ENCODE results near the gene OSMR. TPM values are rescaled to one million over a fixed set of nuclear protein-coding genes. Genes with fewer than 3 reads are reported as not detected.
"Not testable (repeated sequence)": the region's sequence is repeated elsewhere in the genome, so short reads cannot be mapped to it uniquely, and the experiment has no call there.

The OSMR gene
- polyA plus RNA-seq, 4 donors: 0.22 to 9.2 (median 1.7) TPM

GRCh38 chr5:38856660-38857059 lies 10.8 kb downstream of the OSMR start:
- 61 to 84% (median 77%) methylated on average over 2 of the region's 2 CpGs for WGBS, 3 donors
- no peaks in the 10 kb centered on the region for H3K4me1 ChIP-seq (ENCODE audit: control insufficient read depth in 3 of 3, insufficient read depth in 2 of 3, low read depth in 1 of 3, low read length in 2 of 3)
- no peaks in the 10 kb centered on the region for H3K27me3 ChIP-seq (ENCODE audit: control insufficient read depth in 3 of 3, insufficient read depth in 3 of 3, low read length in 3 of 3)
- H3K36me3 ChIP-seq (ENCODE audit: control insufficient read depth in 3 of 3, insufficient read depth in 2 of 3, low read depth in 1 of 3, low read length in 3 of 3): no peaks in the 10 kb centered on the region
- no peaks in the 10 kb centered on the region for H3K9me3 ChIP-seq (ENCODE audit: control insufficient read depth in 2 of 2, insufficient read depth in 1 of 2, low read depth in 1 of 2, low read length in 1 of 2)
- no peak overlapping the region for H3K27ac ChIP-seq (ENCODE audit: low read depth in 1 of 3, low read length in 2 of 3)
- H3K4me3 ChIP-seq (ENCODE audit: low read depth in 1 of 3, low read length in 3 of 3): no peak overlapping the region
- no peak for DNase-seq
- no peak for FAIRE-seq

DNA sequence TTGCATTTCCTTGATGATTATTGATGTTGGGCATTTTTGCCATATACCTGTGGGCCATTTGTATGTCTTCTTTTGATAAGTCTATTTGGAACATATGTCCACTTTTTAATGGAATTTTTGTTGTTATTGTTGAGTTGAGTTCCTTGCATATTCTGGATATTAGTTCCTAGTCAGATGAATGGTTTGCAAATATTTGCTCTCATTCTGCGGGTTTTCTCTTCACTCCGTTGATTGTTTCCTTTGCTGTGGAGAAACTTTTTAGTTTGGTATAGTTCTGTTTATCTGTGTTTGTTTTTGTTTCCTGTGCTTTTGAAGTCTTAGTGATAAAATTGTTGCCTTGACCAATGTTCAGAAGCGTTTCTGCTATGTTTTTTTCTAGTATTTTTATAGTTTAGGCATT lies 13.0 kb downstream of the OSMR start:
- Histone ChIP-seq H3K4me1 (ENCODE audit: control insufficient read depth in 3 of 3, insufficient read depth in 2 of 3, low read depth in 1 of 3, low read length in 2 of 3) (no peaks in the 10 kb centered on the region), H3K4me3 (ENCODE audit: low read depth in 1 of 3, low read length in 3 of 3) (no peak overlapping the region), H3K36me3 (ENCODE audit: control insufficient read depth in 3 of 3, insufficient read depth in 2 of 3, low read depth in 1 of 3, low read length in 3 of 3) (no peaks in the 10 kb centered on the region), H3K27ac (ENCODE audit: low read depth in 1 of 3, low read length in 2 of 3) (no peak overlapping the region), H3K9me3 (ENCODE audit: control insufficient read depth in 2 of 2, insufficient read depth in 1 of 2, low read depth in 1 of 2, low read length in 1 of 2) (peaks cover 0 to 5% of the 10 kb centered on the region in 2 donors), H3K27me3 (ENCODE audit: control insufficient read depth in 3 of 3, insufficient read depth in 3 of 3, low read length in 3 of 3) (no peaks in the 10 kb centered on the region)
- WGBS, 3 donors: 58 to 73% (median 61%) methylated on average over 3 of the region's 3 CpGs
- DNase-seq (no peak), FAIRE-seq (no peak)

DNA sequence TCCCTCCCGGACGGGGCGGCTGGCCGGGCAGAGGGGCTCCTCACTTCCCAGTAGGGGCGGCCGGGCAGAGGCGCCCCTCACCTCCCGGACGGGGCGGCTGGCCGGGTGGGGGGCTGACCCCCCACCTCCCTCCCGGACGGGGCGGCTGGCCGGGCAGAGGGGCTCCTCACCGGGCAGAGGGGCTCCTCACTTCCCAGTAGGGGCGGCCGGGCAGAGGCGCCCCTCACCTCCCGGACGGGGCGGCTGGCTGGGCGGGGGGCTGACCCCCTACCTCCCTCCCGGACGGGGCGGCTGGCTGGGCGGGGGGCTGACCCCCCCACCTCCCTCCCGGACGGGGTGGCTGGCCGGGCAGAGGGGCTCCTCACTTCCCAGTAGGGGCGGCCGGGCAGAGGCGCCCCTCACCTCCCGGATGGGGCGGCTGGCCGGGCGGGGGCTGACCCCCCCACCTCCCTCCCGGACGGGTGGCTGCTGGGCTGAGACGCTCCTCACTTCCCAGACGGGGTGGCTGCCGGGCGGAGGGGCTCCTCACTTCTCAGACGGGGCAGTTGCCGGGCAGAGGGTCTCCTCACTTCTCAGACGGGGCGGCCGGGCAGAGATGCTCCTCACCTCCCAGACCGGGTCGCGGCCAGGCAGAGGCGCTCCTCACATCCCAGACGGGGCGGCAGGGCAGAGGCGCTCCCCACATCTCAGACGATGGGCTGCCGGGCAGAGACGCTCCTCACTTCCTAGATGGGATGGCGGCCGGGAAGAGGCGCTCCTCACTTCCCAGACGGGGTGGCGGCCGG lies 16.4 kb downstream of the OSMR start:
- not testable (repeated sequence) for FAIRE-seq
- whole genome bisulfite sequencing, 3 donors: 94 to 97% (median 97%) methylated on average over 7 to 48 of the region's 64 CpGs
- H3K9me3 ChIP-seq (ENCODE audit: control insufficient read depth in 2 of 2, insufficient read depth in 1 of 2, low read depth in 1 of 2, low read length in 1 of 2): peaks cover 0 to 15% of the 10 kb centered on the region in 2 donors

GRCh38 chr5:38866362-38867031 lies 20.7 kb downstream of the OSMR start:
- H3K27me3 ChIP-seq (ENCODE audit: control insufficient read depth in 3 of 3, insufficient read depth in 3 of 3, low read length in 3 of 3): no peaks in the 10 kb centered on the region
- no peaks in the 10 kb centered on the region for H3K36me3 ChIP-seq (ENCODE audit: control insufficient read depth in 3 of 3, insufficient read depth in 2 of 3, low read depth in 1 of 3, low read length in 3 of 3)
- H3K4me1 ChIP-seq (ENCODE audit: control insufficient read depth in 3 of 3, insufficient read depth in 2 of 3, low read depth in 1 of 3, low read length in 2 of 3): no peaks in the 10 kb centered on the region
- WGBS, 3 donors: 80 to 84% (median 82%) methylated on average over 4 of the region's 4 CpGs
- H3K9me3 ChIP-seq (ENCODE audit: control insufficient read depth in 2 of 2, insufficient read depth in 1 of 2, low read depth in 1 of 2, low read length in 1 of 2): peaks cover 0 to 15% of the 10 kb centered on the region in 2 donors
- no peak overlapping the region for H3K27ac ChIP-seq (ENCODE audit: low read depth in 1 of 3, low read length in 2 of 3)
- DNase-seq: no peak
- no peak overlapping the region for H3K4me3 ChIP-seq (ENCODE audit: low read depth in 1 of 3, low read length in 3 of 3)
- FAIRE-seq: no peak

More for the DNA sequence above, 16.4 kb downstream of the OSMR start:
- H3K4me1 ChIP-seq (ENCODE audit: control insufficient read depth in 3 of 3, insufficient read depth in 2 of 3, low read depth in 1 of 3, low read length in 2 of 3); H3K27ac ChIP-seq (ENCODE audit: low read depth in 1 of 3, low read length in 2 of 3); H3K4me3 ChIP-seq (ENCODE audit: low read depth in 1 of 3, low read length in 3 of 3); DNase-seq; H3K36me3 ChIP-seq (ENCODE audit: control insufficient read depth in 3 of 3, insufficient read depth in 2 of 3, low read depth in 1 of 3, low read length in 3 of 3); H3K27me3 ChIP-seq (ENCODE audit: control insufficient read depth in 3 of 3, insufficient read depth in 3 of 3, low read length in 3 of 3): not testable (repeated sequence)

GRCh38 chr5:38867032-38867398 lies 21.2 kb downstream of the OSMR start:
- Histone ChIP-seq H3K4me1 (ENCODE audit: control insufficient read depth in 3 of 3, insufficient read depth in 2 of 3, low read depth in 1 of 3, low read length in 2 of 3) (no peaks in the 10 kb centered on the region), H3K27me3 (ENCODE audit: control insufficient read depth in 3 of 3, insufficient read depth in 3 of 3, low read length in 3 of 3) (no peaks in the 10 kb centered on the region), H3K4me3 (ENCODE audit: low read depth in 1 of 3, low read length in 3 of 3) (no peak overlapping the region), H3K9me3 (ENCODE audit: control insufficient read depth in 2 of 2, insufficient read depth in 1 of 2, low read depth in 1 of 2, low read length in 1 of 2) (peaks cover 0 to 15% of the 10 kb centered on the region in 2 donors), H3K27ac (ENCODE audit: low read depth in 1 of 3, low read length in 2 of 3) (no peak overlapping the region), H3K36me3 (ENCODE audit: control insufficient read depth in 3 of 3, insufficient read depth in 2 of 3, low read depth in 1 of 3, low read length in 3 of 3) (no peaks in the 10 kb centered on the region)
- FAIRE-seq (no peak), DNase-seq (no peak)
- 46 to 68% (median 61%) methylated on average over 1 of the region's 1 CpG for WGBS, 3 donors

- no peak for FAIRE-seq
- no peaks in the 10 kb centered on the region for H3K36me3 ChIP-seq (ENCODE audit: control insufficient read depth in 3 of 3, insufficient read depth in 2 of 3, low read depth in 1 of 3, low read length in 3 of 3)
- no peak for DNase-seq
- no peak overlapping the region for H3K27ac ChIP-seq (ENCODE audit: low read depth in 1 of 3, low read length in 2 of 3)
- H3K4me1 ChIP-seq (ENCODE audit: control insufficient read depth in 3 of 3, insufficient read depth in 2 of 3, low read depth in 1 of 3, low read length in 2 of 3): no peaks in the 10 kb centered on the region
- WGBS, 3 donors: 71 to 78% (median 77%) methylated on average over 5 of the region's 5 CpGs
- peaks cover 0 to 15% of the 10 kb centered on the region in 2 donors for H3K9me3 ChIP-seq (ENCODE audit: control insufficient read depth in 2 of 2, insufficient read depth in 1 of 2, low read depth in 1 of 2, low read length in 1 of 2)
- H3K27me3 ChIP-seq (ENCODE audit: control insufficient read depth in 3 of 3, insufficient read depth in 3 of 3, low read length in 3 of 3): no peaks in the 10 kb centered on the region
- no peak overlapping the region for H3K4me3 ChIP-seq (ENCODE audit: low read depth in 1 of 3, low read length in 3 of 3)
Observed at GRCh38 chr5:38867416-38867815, 21.6 kb downstream of the OSMR start.

GRCh38 chr5:38870595-38870994 lies 24.8 kb downstream of the OSMR start:
- H3K27ac ChIP-seq (ENCODE audit: low read depth in 1 of 3, low read length in 2 of 3): no peak overlapping the region

DNA sequence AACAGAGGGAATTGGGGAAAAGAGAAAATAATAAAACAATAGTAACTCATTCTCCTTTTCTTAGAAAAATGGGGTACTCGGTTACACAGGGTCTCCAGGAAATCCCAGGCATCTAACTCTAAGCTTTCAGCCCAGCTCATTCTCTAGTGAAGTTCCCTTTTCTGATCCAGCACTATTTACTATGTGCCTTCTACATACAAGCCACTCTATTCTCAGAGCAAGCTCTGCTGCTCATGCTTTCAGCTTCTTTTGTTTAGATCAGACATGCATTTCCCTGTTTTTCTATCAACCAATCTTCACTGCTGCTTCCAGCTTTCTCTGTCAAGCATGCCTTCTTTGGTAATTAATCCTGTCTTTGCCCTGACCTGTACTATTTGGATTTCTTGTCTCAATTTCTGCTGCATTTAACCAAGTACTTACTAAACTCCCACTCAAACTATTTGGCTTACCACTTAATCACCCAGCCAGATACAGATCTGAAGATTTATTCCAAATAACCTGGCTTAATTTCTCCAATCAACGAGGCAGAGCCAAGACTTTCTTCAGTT lies 25.3 kb downstream of the OSMR start:
- FAIRE-seq (no peak), DNase-seq (no peak)
- 11 to 32% (median 18%) methylated on average over 2 of the region's 2 CpGs for WGBS, 3 donors
- Histone ChIP-seq H3K27ac (ENCODE audit: low read depth in 1 of 3, low read length in 2 of 3) (no peak overlapping the region), H3K36me3 (ENCODE audit: control insufficient read depth in 3 of 3, insufficient read depth in 2 of 3, low read depth in 1 of 3, low read length in 3 of 3) (no peaks in the 10 kb centered on the region), H3K4me3 (ENCODE audit: low read depth in 1 of 3, low read length in 3 of 3) (no peak overlapping the region), H3K4me1 (ENCODE audit: control insufficient read depth in 3 of 3, insufficient read depth in 2 of 3, low read depth in 1 of 3, low read length in 2 of 3) (no peaks in the 10 kb centered on the region), H3K27me3 (ENCODE audit: control insufficient read depth in 3 of 3, insufficient read depth in 3 of 3, low read length in 3 of 3) (no peaks in the 10 kb centered on the region), H3K9me3 (ENCODE audit: control insufficient read depth in 2 of 2, insufficient read depth in 1 of 2, low read depth in 1 of 2, low read length in 1 of 2) (peaks cover 0 to 1% of the 10 kb centered on the region in 2 donors)

More at GRCh38 chr5:38870595-38870994, 24.8 kb downstream of the OSMR start:
- Histone ChIP-seq H3K27me3 (ENCODE audit: control insufficient read depth in 3 of 3, insufficient read depth in 3 of 3, low read length in 3 of 3) (no peaks in the 10 kb centered on the region), H3K36me3 (ENCODE audit: control insufficient read depth in 3 of 3, insufficient read depth in 2 of 3, low read depth in 1 of 3, low read length in 3 of 3) (no peaks in the 10 kb centered on the region), H3K4me1 (ENCODE audit: control insufficient read depth in 3 of 3, insufficient read depth in 2 of 3, low read depth in 1 of 3, low read length in 2 of 3) (no peaks in the 10 kb centered on the region), H3K9me3 (ENCODE audit: control insufficient read depth in 2 of 2, insufficient read depth in 1 of 2, low read depth in 1 of 2, low read length in 1 of 2) (peaks cover 0 to 7% of the 10 kb centered on the region in 2 donors), H3K4me3 (ENCODE audit: low read depth in 1 of 3, low read length in 3 of 3) (no peak overlapping the region)
- WGBS, 3 donors: 72 to 83% (median 80%) methylated on average over 1 of the region's 1 CpG
- FAIRE-seq (no peak), DNase-seq (no peak)

All from small intestine (tissue), 7 donors.